Measurements from ENCODE around the gene PLCL2. TPM values are rescaled to one million over a fixed set of nuclear protein-coding genes. Genes with fewer than 3 reads are reported as not detected.

The PLCL2 gene
- total RNA-seq, 3 donors from 2014 or later (not counting 1 experiment from before 2014, with no cell fraction given): 71.5 to 94.9 (median 84.7) TPM

- H3K9me3 Mint-ChIP-seq: no peaks in the 10 kb centered on the region
- peaks cover 60 to 70% of the 10 kb centered on the region in 2 donors for H3K4me1 Mint-ChIP-seq
- TF ChIP-seq CTCF (IDR thresholded peaks at IDR 0.05): no peak
- H3K36me3 ChIP-seq (ENCODE audit: control insufficient read depth, insufficient read depth, low read length): no peaks in the 10 kb centered on the region
- no peak overlapping the region for H3K4me3 Mint-ChIP-seq
- ATAC-seq: no peak
- no peak for DNase-seq
- peaks cover 4% of the 10 kb centered on the region for H3K9me3 ChIP-seq (ENCODE audit: control insufficient read depth, insufficient read depth, low read length)
- H3K36me3 Mint-ChIP-seq: no peaks in the 10 kb centered on the region
- intact Hi-C loops (cut with micrococcal nuclease): no loop called here
- H3K4me1 ChIP-seq (ENCODE audit: control insufficient read depth, insufficient read depth, low read length): peaks cover 17% of the 10 kb centered on the region
- H3K27me3 ChIP-seq (ENCODE audit: control insufficient read depth, insufficient read depth, low read length): no peaks in the 10 kb centered on the region
- no peaks in the 10 kb centered on the region for H3K27me3 Mint-ChIP-seq (ENCODE audit: low read depth in 2 of 2)
- no peak overlapping the region for H3K27ac ChIP-seq (ENCODE audit: low read length)
- no peak overlapping the region for H3K4me3 ChIP-seq (ENCODE audit: low read length)
- H3K27ac Mint-ChIP-seq: no peak overlapping the region
- 89% methylated on average over 2 of the region's 2 CpGs for WGBS (ENCODE audit: insufficient coverage)
Observed at GRCh38 chr3:16923112-16923511, 38.4 kb downstream of the PLCL2 start.

- H3K27ac Mint-ChIP-seq: peak overlapping the region in 1 of 2 donors; percentile 41
- DNase-seq (peak in 1 of 2 donors; percentile 50), ATAC-seq (peak in 2 of 3 donors; percentile 51 to 55)
- H3K36me3 Mint-ChIP-seq: no peaks in the 10 kb centered on the region
- Histone ChIP-seq H3K4me3 (ENCODE audit: low read length) (no peak overlapping the region), H3K27ac (ENCODE audit: low read length) (no peak overlapping the region), H3K27me3 (ENCODE audit: control insufficient read depth, insufficient read depth, low read length) (no peaks in the 10 kb centered on the region), H3K36me3 (ENCODE audit: control insufficient read depth, insufficient read depth, low read length) (no peaks in the 10 kb centered on the region), H3K4me1 (ENCODE audit: control insufficient read depth, insufficient read depth, low read length) (peaks cover 31% of the 10 kb centered on the region), H3K9me3 (ENCODE audit: control insufficient read depth, insufficient read depth, low read length) (peaks cover 4% of the 10 kb centered on the region)
- no peak for TF ChIP-seq CTCF (IDR thresholded peaks at IDR 0.05)
- H3K9me3 Mint-ChIP-seq: no peaks in the 10 kb centered on the region
- H3K27me3 Mint-ChIP-seq (ENCODE audit: low read depth in 2 of 2): no peaks in the 10 kb centered on the region
- H3K4me1 Mint-ChIP-seq: peaks cover 74 to 82% of the 10 kb centered on the region in 2 donors
- WGBS (ENCODE audit: insufficient coverage): no CpG with 5 or more reads among the region's 1 CpG
- intact Hi-C loops (cut with micrococcal nuclease): no loop called here
- H3K4me3 Mint-ChIP-seq: no peak overlapping the region
Observed at GRCh38 chr3:16927485-16927884, 42.7 kb downstream of the PLCL2 start.

GRCh38 chr3:16928386-16929132 lies 43.8 kb downstream of the PLCL2 start:
- no peak for TF ChIP-seq CTCF (IDR thresholded peaks at IDR 0.05)
- Histone ChIP-seq H3K4me1 (ENCODE audit: control insufficient read depth, insufficient read depth, low read length) (peaks cover 29% of the 10 kb centered on the region), H3K27ac (ENCODE audit: low read length) (no peak overlapping the region), H3K27me3 (ENCODE audit: control insufficient read depth, insufficient read depth, low read length) (no peaks in the 10 kb centered on the region), H3K36me3 (ENCODE audit: control insufficient read depth, insufficient read depth, low read length) (no peaks in the 10 kb centered on the region), H3K9me3 (ENCODE audit: control insufficient read depth, insufficient read depth, low read length) (peaks cover 4% of the 10 kb centered on the region), H3K4me3 (ENCODE audit: low read length) (no peak overlapping the region)
- DNase-seq: no peak
- no peaks in the 10 kb centered on the region for H3K9me3 Mint-ChIP-seq
- intact Hi-C loops (cut with micrococcal nuclease): no loop called here
- H3K4me1 Mint-ChIP-seq: peaks cover 78 to 84% of the 10 kb centered on the region in 2 donors
- H3K4me3 Mint-ChIP-seq: no peak overlapping the region
- 52% methylated on average over 4 of the region's 8 CpGs for WGBS (ENCODE audit: insufficient coverage)
- no peaks in the 10 kb centered on the region for H3K27me3 Mint-ChIP-seq (ENCODE audit: low read depth in 2 of 2)
- ATAC-seq: peak in 2 of 3 donors; percentile 36 to 39
- peak overlapping the region; percentile 1 to 41 for H3K27ac Mint-ChIP-seq
- H3K36me3 Mint-ChIP-seq: no peaks in the 10 kb centered on the region
